Liver (tissue), 9 donors: ENCODE measurements around the gene GALNT10. TPM values are rescaled to one million over a fixed set of nuclear protein-coding genes. Genes with fewer than 3 reads are reported as not detected.

Experiments
- DNase-seq: peaks from one replicate; pipeline ENCODE4 v3.0.0-alpha.2; 2017; ENCODE audit warnings: low spot score
- H3K27ac ChIP-seq, 2 donors: one replicate each; pipeline ENCODE4 v1.7.0; 2013; ENCODE audit warnings: inconsistent platforms in 2 of 2, low read length in 2 of 2, control low read depth in 1 of 2, low read depth in 1 of 2, mild to moderate bottlenecking in 1 of 2
- H3K27me3 ChIP-seq, 4 donors: one replicate each; pipeline versions ENCODE4 v1.6.1 to v1.7.0; 2013; ENCODE audit warnings: low read length in 3 of 4, inconsistent platforms in 1 of 4, mild to moderate bottlenecking in 1 of 4, moderate library complexity in 1 of 4; ENCODE audit not compliant: control insufficient read depth in 4 of 4, insufficient read depth in 4 of 4
- H3K36me3 ChIP-seq, 4 donors: one replicate each; pipeline versions ENCODE4 v1.6.1 to v1.7.0; 2013; ENCODE audit warnings: low read length in 3 of 4, mild to moderate bottlenecking in 3 of 4, low read depth in 1 of 4, moderate library complexity in 1 of 4; ENCODE audit not compliant: control insufficient read depth in 4 of 4, insufficient read depth in 3 of 4
- H3K4me1 ChIP-seq, 4 donors: one replicate each; pipeline versions ENCODE4 v1.6.1 to v1.7.0; 2013; ENCODE audit warnings: low read length in 3 of 4, mild to moderate bottlenecking in 3 of 4, moderate library complexity in 1 of 4; ENCODE audit not compliant: control insufficient read depth in 4 of 4, insufficient read depth in 4 of 4
- H3K4me3 ChIP-seq, 3 donors: one replicate each; pipeline versions ENCODE4 v1.6.1 to v1.7.0; 2013; ENCODE audit warnings: low read length in 3 of 3, control low read depth in 1 of 3, low read depth in 1 of 3, mild to moderate bottlenecking in 1 of 3
- H3K9ac ChIP-seq, 2 donors: one replicate each; pipeline ENCODE4 v1.7.0; 2013; ENCODE audit warnings: low read length in 2 of 2, mild to moderate bottlenecking in 2 of 2, moderate library complexity in 2 of 2, control low read depth in 1 of 2, low read depth in 1 of 2
- H3K9me3 ChIP-seq, 4 donors: one replicate each; pipeline versions ENCODE4 v1.6.1 to v1.7.0; 2013; ENCODE audit warnings: low read length in 3 of 4; ENCODE audit not compliant: control insufficient read depth in 4 of 4
- ATF3 ChIP-seq: IDR thresholded peaks from 2 replicates; pipeline ENCODE4 v1.6.1; 2016; ENCODE audit warnings: antibody characterized with exemption
- FOXA1 ChIP-seq: IDR thresholded peaks from 2 replicates; pipeline ENCODE4 v1.6.1; 2016; ENCODE audit warnings: antibody characterized with exemption
- GABPA ChIP-seq, 2 donors: IDR thresholded peaks in 1 of 2; conservative IDR thresholded peaks in 1 of 2; 2 replicates each; pipeline ENCODE4 v1.6.1; 2016; ENCODE audit warnings: antibody characterized with exemption in 2 of 2, mild to moderate bottlenecking in 1 of 2, moderate library complexity in 1 of 2
- HNF4A ChIP-seq, 2 donors: conservative IDR thresholded peaks; 2 replicates each; pipeline ENCODE4 v1.6.1; 2016; ENCODE audit warnings: antibody characterized with exemption in 2 of 2, mild to moderate bottlenecking in 2 of 2
- HNF4G ChIP-seq: IDR thresholded peaks from 2 replicates; pipeline ENCODE4 v1.6.1; 2016; ENCODE audit warnings: antibody characterized with exemption
- JUND ChIP-seq, 2 donors: IDR thresholded peaks; 2 replicates each; pipeline ENCODE4 v1.6.1; 2016; ENCODE audit warnings: antibody characterized with exemption in 2 of 2
- MAX ChIP-seq: IDR thresholded peaks from 2 replicates; pipeline ENCODE4 v1.6.1; 2016; ENCODE audit warnings: antibody characterized with exemption
- NR2F2 ChIP-seq: IDR thresholded peaks from 2 replicates; pipeline ENCODE4 v1.6.1; 2016; ENCODE audit warnings: antibody characterized with exemption
- RXRA ChIP-seq, 2 donors: IDR thresholded peaks; 2 replicates each; pipeline ENCODE4 v1.6.1; 2017 to 2018; ENCODE audit warnings: antibody characterized with exemption in 2 of 2, mild to moderate bottlenecking in 1 of 2
- SP1 ChIP-seq: IDR thresholded peaks from 2 replicates; pipeline ENCODE4 v1.6.1; 2018; ENCODE audit warnings: antibody characterized with exemption, mild to moderate bottlenecking
- TAF1 ChIP-seq: conservative IDR thresholded peaks from 2 replicates; pipeline ENCODE4 v1.6.1; 2016; ENCODE audit warnings: antibody characterized with exemption, mild to moderate bottlenecking
- YY1 ChIP-seq: IDR thresholded peaks from 2 replicates; pipeline ENCODE4 v1.6.1; 2016; ENCODE audit warnings: antibody characterized with exemption, mild to moderate bottlenecking
- ZBTB33 ChIP-seq: IDR thresholded peaks from 2 replicates; pipeline ENCODE4 v1.6.1; 2016; ENCODE audit warnings: antibody characterized with exemption
- WGBS: extraction: QIAGEN DNeasy Blood & Tissue Kit; methylation state at CpG from one replicate; pipeline ENCODE4 v1.1.7; 2013; 5-methylcytosine and 5-hydroxymethylcytosine counted together
- polyA plus RNA-seq, 2 donors: library from polyadenylated mRNA; stranded (reverse) in 1 of 2; unstranded in 1 of 2; fragments of 200-250 nt in 1 of 2; fragments of >200 nt in 1 of 2; fragmentation: Nextera tagmentation in 1 of 2; extraction: Ambion mirVana in 1 of 2; gene quantifications; one replicate each; pipeline versions ENCODE4 v1.2.1 to v1.2.3, GENCODE V29; 2013 to 2015
- total RNA-seq, 2 donors: library from RNA; depleted of rRNA; stranded (reverse); fragments of >200 nt; gene quantifications; one replicate each; pipeline ENCODE4 v1.2.3, GENCODE V29; 2014
- TF ChIP-seq, protein P1 (sequence below): fragments of 150-350 bp; IDR thresholded peaks from 2 replicates; pipeline ENCODE4 v1.5.1; 2017; ENCODE audit warnings: improper control_type of control experiment, low read depth, low read length; ENCODE audit not compliant: missing input control
- donor health status: healthy.
- donor health status: healthy.
- donor health status: healthy.
- donor health status: healthy.
- donor health status: healthy.

GALNT10 gene
- total and polyA plus RNA-seq, 4 donors, result 1.1 to 17.8 (median 5.3) TPM

- WGBS, result 95% methylated on average over 3 of the region's 3 CpGs
- Histone ChIP-seq H3K4me1 (no peaks in the 10 kb centered on the region), H3K27me3 (no peaks in the 10 kb centered on the region), H3K9ac (no peak overlapping the region), H3K27ac (no peak overlapping the region), H3K4me3 (no peak overlapping the region), H3K36me3 (no peaks in the 10 kb centered on the region), H3K9me3 (no peaks in the 10 kb centered on the region)
- TF ChIP-seq TAF1 (no peak), RXRA (IDR thresholded peaks at IDR 0.05) (no peak), HNF4G (no peak), YY1 (no peak), HNF4A (conservative IDR thresholded peaks at IDR 0.05) (no peak), MAX (no peak), ZBTB33 (no peak), FOXA1 (no peak), ATF3 (no peak), NR2F2 (no peak), JUND (IDR thresholded peaks at IDR 0.05) (no peak), SP1 (no peak)
- TF ChIP-seq, protein P1, sequence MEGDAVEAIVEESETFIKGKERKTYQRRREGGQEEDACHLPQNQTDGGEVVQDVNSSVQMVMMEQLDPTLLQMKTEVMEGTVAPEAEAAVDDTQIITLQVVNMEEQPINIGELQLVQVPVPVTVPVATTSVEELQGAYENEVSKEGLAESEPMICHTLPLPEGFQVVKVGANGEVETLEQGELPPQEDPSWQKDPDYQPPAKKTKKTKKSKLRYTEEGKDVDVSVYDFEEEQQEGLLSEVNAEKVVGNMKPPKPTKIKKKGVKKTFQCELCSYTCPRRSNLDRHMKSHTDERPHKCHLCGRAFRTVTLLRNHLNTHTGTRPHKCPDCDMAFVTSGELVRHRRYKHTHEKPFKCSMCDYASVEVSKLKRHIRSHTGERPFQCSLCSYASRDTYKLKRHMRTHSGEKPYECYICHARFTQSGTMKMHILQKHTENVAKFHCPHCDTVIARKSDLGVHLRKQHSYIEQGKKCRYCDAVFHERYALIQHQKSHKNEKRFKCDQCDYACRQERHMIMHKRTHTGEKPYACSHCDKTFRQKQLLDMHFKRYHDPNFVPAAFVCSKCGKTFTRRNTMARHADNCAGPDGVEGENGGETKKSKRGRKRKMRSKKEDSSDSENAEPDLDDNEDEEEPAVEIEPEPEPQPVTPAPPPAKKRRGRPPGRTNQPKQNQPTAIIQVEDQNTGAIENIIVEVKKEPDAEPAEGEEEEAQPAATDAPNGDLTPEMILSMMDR, result no peak
- no peak for DNase-seq
These were observed 44.0 kb downstream of the GALNT10 start for GRCh38 chr5:154234551-154234950.

GRCh38 chr5:154236011-154236410, 45.5 kb downstream of the GALNT10 start:
- H3K9me3 ChIP-seq, result no peaks in the 10 kb centered on the region
- WGBS, result 99% methylated on average over 1 of the region's 1 CpG
- no peak overlapping the region for H3K27ac ChIP-seq
- H3K9ac ChIP-seq, result no peak overlapping the region
- no peaks in the 10 kb centered on the region for H3K4me1 ChIP-seq
- no peak overlapping the region for H3K4me3 ChIP-seq
- no peaks in the 10 kb centered on the region for H3K36me3 ChIP-seq
- no peaks in the 10 kb centered on the region for H3K27me3 ChIP-seq
- no peak for DNase-seq
- TF ChIP-seq YY1, result no peak
- no peak for TF ChIP-seq GABPA (IDR thresholded peaks at IDR 0.05 in 1 of 2, conservative IDR thresholded peaks at IDR 0.05 in 1 of 2)
- TF ChIP-seq, protein P1, result no peak
